Esophagus muscularis mucosa (tissue), 4 donors: ENCODE results near the gene NOSIP. TPM values are rescaled to one million over a fixed set of nuclear protein-coding genes. Genes with fewer than 3 reads are reported as not detected.

Source experiments
- DNase-seq: peaks from one replicate; pipeline ENCODE4 v3.0.0-alpha.2; 2017; ENCODE audit errors: extremely low spot score
- H3K27ac ChIP-seq, 4 donors: fragments of 200-600 bp; sonication (generic); replicated peaks in 1 of 4; 1 replicate in 3 of 4; 2 replicates in 1 of 4; pipeline ENCODE4 v1.5.1; 2016 to 2019; ENCODE audit warnings: mild to moderate bottlenecking in 1 of 4
- H3K27me3 ChIP-seq, 4 donors: fragments of 200-600 bp; sonication (generic); one replicate each; pipeline versions ENCODE4 v1.5.1 to v1.6.0; 2016 to 2019
- H3K36me3 ChIP-seq, 4 donors: fragments of 200-600 bp; sonication (generic); one replicate each; pipeline ENCODE4 v1.5.1; 2016 to 2019
- H3K4me1 ChIP-seq, 4 donors: fragments of 200-600 bp; sonication (generic); one replicate each; pipeline ENCODE4 v1.5.1; 2016 to 2019
- H3K4me3 ChIP-seq, 4 donors: fragments of 200-600 bp; sonication (generic); 1 replicate in 2 of 4; 2 replicates in 2 of 4; pipeline ENCODE4 v1.5.1; 2016 to 2019; ENCODE audit warnings: mild to moderate bottlenecking in 4 of 4, moderate library complexity in 1 of 4
- H3K9me3 ChIP-seq, 4 donors: fragments of 200-600 bp; sonication (generic); 1 replicate in 3 of 4; 2 replicates in 1 of 4; pipeline ENCODE4 v1.5.1; 2016 to 2019
- CTCF ChIP-seq, 3 experiments: fragments of 200-600 bp in 2 of 3; fragments of 450-650 bp in 1 of 3; sonication (generic) in 2 of 3; IDR thresholded peaks; one replicate each; pipeline ENCODE4 v1.5.1; 2017 to 2019; ENCODE audit warnings: antibody characterized with exemption in 3 of 3, mild to moderate bottlenecking in 2 of 3, moderate library complexity in 1 of 3
- EP300 ChIP-seq: sonication (generic); formaldehyde crosslinking; IDR thresholded peaks from one replicate; pipeline ENCODE4 v1.6.1; 2017; ENCODE audit warnings: antibody characterized with exemption
- POLR2A ChIP-seq: fragments of 450-650 bp; IDR thresholded peaks from one replicate; pipeline ENCODE4 v1.6.1; 2017; ENCODE audit warnings: antibody characterized with exemption, moderate library complexity, mild to moderate bottlenecking, low read depth
- POLR2AphosphoS5 ChIP-seq, 2 donors: sonication (generic); formaldehyde crosslinking; IDR thresholded peaks; one replicate each; pipeline ENCODE4 v1.6.1; 2017; ENCODE audit warnings: antibody characterized with exemption in 2 of 2
- WGBS: methylation state at CpG from one replicate; pipeline ENCODE4 v1.1.5; 2018; 5-methylcytosine and 5-hydroxymethylcytosine counted together
- intact Hi-C: fragments of 100-400 bp; cut with DNase I; formaldehyde crosslinking; loops from one replicate; pipeline ENCODE4 v1.15.1; 2023
- total RNA-seq, 4 donors: library from RNA; depleted of rRNA; stranded (reverse); fragments of >200 nt; gene quantifications; one replicate each; pipeline versions ENCODE4 v1.1.0 to v1.2.1, GENCODE V29; 2016

Gene NOSIP
- total RNA-seq, 4 donors from 2014 or later = 51.0 to 71.6 (median 59.2) TPM

GRCh38 chr19:49542446-49542845 is 37.9 kb downstream of the NOSIP start:
- intact Hi-C loops = no loop called here
- no peak overlapping the region for H3K27ac ChIP-seq
- no peak for TF ChIP-seq CTCF (IDR thresholded peaks at IDR 0.05)
- TF ChIP-seq EP300 = no peak
- no peak for TF ChIP-seq POLR2AphosphoS5 (IDR thresholded peaks at IDR 0.05)
- no peak for TF ChIP-seq POLR2A
- no peak overlapping the region for H3K4me3 ChIP-seq
- no peaks in the 10 kb centered on the region for H3K9me3 ChIP-seq
- H3K4me1 ChIP-seq = peaks cover 4 to 9% (median 5%) of the 10 kb centered on the region in 4 donors
- DNase-seq = no peak
- WGBS = 88% methylated on average over 16 of the region's 16 CpGs
- H3K36me3 ChIP-seq = peaks cover 0 to 37% (median 19%) of the 10 kb centered on the region in 4 donors
- no peaks in the 10 kb centered on the region for H3K27me3 ChIP-seq

DNA sequence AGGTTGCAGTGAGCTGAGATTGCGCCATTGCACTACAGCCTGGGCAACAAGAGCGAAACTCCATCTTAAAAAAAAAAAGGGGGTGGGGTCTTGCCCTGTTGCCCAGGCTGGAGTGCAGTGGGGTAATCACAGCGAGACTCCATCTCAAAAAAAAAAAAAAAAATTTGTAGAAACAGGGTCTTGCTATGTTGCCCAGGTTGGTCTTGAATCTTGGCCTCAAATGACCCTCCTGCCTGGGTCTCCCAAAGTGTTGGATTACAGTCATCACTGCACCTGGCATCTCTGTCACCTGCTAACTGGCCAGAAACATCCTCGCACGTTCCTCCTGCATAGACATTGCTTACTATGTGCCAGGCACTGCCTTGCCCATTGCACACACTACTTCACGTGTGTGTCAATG is 38.4 kb downstream of the NOSIP start:
- TF ChIP-seq POLR2AphosphoS5 (IDR thresholded peaks at IDR 0.05) = no peak
- TF ChIP-seq POLR2A = no peak
- TF ChIP-seq CTCF (IDR thresholded peaks at IDR 0.05) = no peak
- TF ChIP-seq EP300 = no peak
- peaks cover 0 to 42% (median 21%) of the 10 kb centered on the region in 4 donors for H3K36me3 ChIP-seq
- intact Hi-C loops = no loop called here
- no peaks in the 10 kb centered on the region for H3K27me3 ChIP-seq
- 92% methylated on average over 6 of the region's 6 CpGs for WGBS
- H3K27ac ChIP-seq = no peak overlapping the region
- H3K4me1 ChIP-seq = peaks cover 1 to 6% (median 5%) of the 10 kb centered on the region in 4 donors
- no peak for DNase-seq
- H3K4me3 ChIP-seq = no peak overlapping the region
- H3K9me3 ChIP-seq = no peaks in the 10 kb centered on the region

- no peak for DNase-seq
- Histone ChIP-seq H3K27ac (no peak overlapping the region), H3K27me3 (no peaks in the 10 kb centered on the region), H3K9me3 (no peaks in the 10 kb centered on the region), H3K4me3 (no peak overlapping the region), H3K36me3 (peaks cover 0 to 43% (median 22%) of the 10 kb centered on the region in 4 donors), H3K4me1 (peaks cover 1 to 7% (median 4%) of the 10 kb centered on the region in 4 donors)
- WGBS = 95% methylated on average over 11 of the region's 13 CpGs
- no peak for TF ChIP-seq EP300
- TF ChIP-seq POLR2A = no peak
- TF ChIP-seq POLR2AphosphoS5 (IDR thresholded peaks at IDR 0.05) = no peak
- TF ChIP-seq CTCF (IDR thresholded peaks at IDR 0.05) = no peak
- intact Hi-C loops = no loop called here
These were observed 41.0 kb downstream of the NOSIP start for GRCh38 chr19:49539192-49539952.

- Histone ChIP-seq H3K27ac (no peak overlapping the region), H3K36me3 (peaks cover 0 to 43% (median 22%) of the 10 kb centered on the region in 4 donors), H3K4me3 (no peak overlapping the region), H3K4me1 (peaks cover 6 to 14% (median 12%) of the 10 kb centered on the region in 4 donors), H3K9me3 (no peaks in the 10 kb centered on the region), H3K27me3 (no peaks in the 10 kb centered on the region)
- TF ChIP-seq EP300 (no peak), POLR2AphosphoS5 (IDR thresholded peaks at IDR 0.05) (no peak), CTCF (IDR thresholded peaks at IDR 0.05) (no peak), POLR2A (no peak)
- WGBS = 86% methylated on average over 5 of the region's 5 CpGs
- DNase-seq = no peak
- intact Hi-C loops = no loop called here
These were observed 41.7 kb downstream of the NOSIP start for GRCh38 chr19:49538643-49539042.
